ENCODE data around the gene PLPP2. TPM values are rescaled to one million over a fixed set of nuclear protein-coding genes. Genes with fewer than 3 reads are reported as not detected.

PLPP2 gene
- total and polyA plus RNA-seq, 4 donors = 14.1 to 41.3 (median 35.0) TPM

- peaks cover 35 to 63% (median 58%) of the 10 kb centered on the region in 4 donors for H3K36me3 ChIP-seq (ENCODE audit: control insufficient read depth in 4 of 4, insufficient read depth in 4 of 4, low read length in 4 of 4)
- 96 to 97% methylated on average over 7 of the region's 7 CpGs for WGBS, 2 donors
- no peak for DNase-seq
Observed at GRCh38 chr19:329876-330275, 38.7 kb upstream of the PLPP2 start.

DNA sequence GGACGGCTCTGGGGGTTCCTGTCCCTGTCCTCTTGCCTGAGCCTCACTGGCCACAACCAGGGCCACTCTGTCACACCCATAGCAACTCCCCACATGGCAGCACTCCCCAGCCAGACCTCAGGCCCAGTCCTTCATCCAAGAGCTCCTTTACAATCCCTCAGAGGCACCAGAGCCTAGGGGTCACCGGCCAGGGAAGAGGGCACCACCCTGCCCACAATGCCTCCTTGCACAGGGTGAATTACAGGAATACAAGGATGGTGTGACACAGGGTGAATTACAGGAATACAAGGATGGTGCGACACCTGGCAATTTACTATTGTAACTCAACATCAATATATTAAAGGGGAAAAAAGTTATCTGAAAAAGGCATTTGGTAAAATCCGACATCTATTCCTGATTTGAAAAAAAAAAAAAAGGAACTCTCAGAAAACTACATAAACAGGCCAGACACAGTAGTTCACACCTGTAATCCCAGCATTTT, 36.9 kb upstream of the PLPP2 start:
- peak in 1 of 3 donors; percentile 19 for DNase-seq
- Histone ChIP-seq H3K36me3 (ENCODE audit: control insufficient read depth in 4 of 4, insufficient read depth in 4 of 4, low read length in 4 of 4) (peaks cover 29 to 71% (median 64%) of the 10 kb centered on the region in 4 donors), H3K27ac (ENCODE audit: low read depth in 1 of 2, low read length in 1 of 2) (no peak overlapping the region), H3K4me1 (ENCODE audit: control insufficient read depth in 5 of 5, insufficient read depth in 5 of 5, low read length in 5 of 5) (peaks cover 0 to 7% (median 0%) of the 10 kb centered on the region in 5 donors), H3K27me3 (ENCODE audit: control insufficient read depth in 3 of 3, insufficient read depth in 3 of 3, low read length in 2 of 3) (no peaks in the 10 kb centered on the region), H3K4me3 (no peak overlapping the region), H3K9ac (ENCODE audit: insufficient read depth in 1 of 2, low read length in 2 of 2) (no peak overlapping the region), H3K9me3 (ENCODE audit: control insufficient read depth in 4 of 4, insufficient read depth in 3 of 4, low read length in 3 of 4) (peaks cover 0 to 9% (median 5%) of the 10 kb centered on the region in 4 donors)
- WGBS, 2 donors = 95 to 96% methylated on average over 4 of the region's 4 CpGs
- ATAC-seq (ENCODE audit: insufficient read depth, low FRiP score) = no peak
- TF ChIP-seq, protein P1, sequence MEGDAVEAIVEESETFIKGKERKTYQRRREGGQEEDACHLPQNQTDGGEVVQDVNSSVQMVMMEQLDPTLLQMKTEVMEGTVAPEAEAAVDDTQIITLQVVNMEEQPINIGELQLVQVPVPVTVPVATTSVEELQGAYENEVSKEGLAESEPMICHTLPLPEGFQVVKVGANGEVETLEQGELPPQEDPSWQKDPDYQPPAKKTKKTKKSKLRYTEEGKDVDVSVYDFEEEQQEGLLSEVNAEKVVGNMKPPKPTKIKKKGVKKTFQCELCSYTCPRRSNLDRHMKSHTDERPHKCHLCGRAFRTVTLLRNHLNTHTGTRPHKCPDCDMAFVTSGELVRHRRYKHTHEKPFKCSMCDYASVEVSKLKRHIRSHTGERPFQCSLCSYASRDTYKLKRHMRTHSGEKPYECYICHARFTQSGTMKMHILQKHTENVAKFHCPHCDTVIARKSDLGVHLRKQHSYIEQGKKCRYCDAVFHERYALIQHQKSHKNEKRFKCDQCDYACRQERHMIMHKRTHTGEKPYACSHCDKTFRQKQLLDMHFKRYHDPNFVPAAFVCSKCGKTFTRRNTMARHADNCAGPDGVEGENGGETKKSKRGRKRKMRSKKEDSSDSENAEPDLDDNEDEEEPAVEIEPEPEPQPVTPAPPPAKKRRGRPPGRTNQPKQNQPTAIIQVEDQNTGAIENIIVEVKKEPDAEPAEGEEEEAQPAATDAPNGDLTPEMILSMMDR (IDR thresholded peaks at IDR 0.05; ENCODE audit: control extremely low read depth, extremely low read depth) = no peak

More at GRCh38 chr19:329876-330275, 38.7 kb upstream of the PLPP2 start:
- Histone ChIP-seq H3K9ac (ENCODE audit: insufficient read depth in 1 of 2, low read length in 2 of 2) (no peak overlapping the region), H3K4me3 (no peak overlapping the region), H3K9me3 (ENCODE audit: control insufficient read depth in 4 of 4, insufficient read depth in 3 of 4, low read length in 3 of 4) (peaks cover 0 to 9% (median 5%) of the 10 kb centered on the region in 4 donors), H3K4me1 (ENCODE audit: control insufficient read depth in 5 of 5, insufficient read depth in 5 of 5, low read length in 5 of 5) (peaks cover 0 to 7% (median 0%) of the 10 kb centered on the region in 5 donors), H3K27me3 (ENCODE audit: control insufficient read depth in 3 of 3, insufficient read depth in 3 of 3, low read length in 2 of 3) (no peaks in the 10 kb centered on the region), H3K27ac (ENCODE audit: low read depth in 1 of 2, low read length in 1 of 2) (no peak overlapping the region)
- ATAC-seq (ENCODE audit: insufficient read depth, low FRiP score) = no peak
- TF ChIP-seq, protein P1 (IDR thresholded peaks at IDR 0.05; ENCODE audit: control extremely low read depth, extremely low read depth) = no peak

DNA sequence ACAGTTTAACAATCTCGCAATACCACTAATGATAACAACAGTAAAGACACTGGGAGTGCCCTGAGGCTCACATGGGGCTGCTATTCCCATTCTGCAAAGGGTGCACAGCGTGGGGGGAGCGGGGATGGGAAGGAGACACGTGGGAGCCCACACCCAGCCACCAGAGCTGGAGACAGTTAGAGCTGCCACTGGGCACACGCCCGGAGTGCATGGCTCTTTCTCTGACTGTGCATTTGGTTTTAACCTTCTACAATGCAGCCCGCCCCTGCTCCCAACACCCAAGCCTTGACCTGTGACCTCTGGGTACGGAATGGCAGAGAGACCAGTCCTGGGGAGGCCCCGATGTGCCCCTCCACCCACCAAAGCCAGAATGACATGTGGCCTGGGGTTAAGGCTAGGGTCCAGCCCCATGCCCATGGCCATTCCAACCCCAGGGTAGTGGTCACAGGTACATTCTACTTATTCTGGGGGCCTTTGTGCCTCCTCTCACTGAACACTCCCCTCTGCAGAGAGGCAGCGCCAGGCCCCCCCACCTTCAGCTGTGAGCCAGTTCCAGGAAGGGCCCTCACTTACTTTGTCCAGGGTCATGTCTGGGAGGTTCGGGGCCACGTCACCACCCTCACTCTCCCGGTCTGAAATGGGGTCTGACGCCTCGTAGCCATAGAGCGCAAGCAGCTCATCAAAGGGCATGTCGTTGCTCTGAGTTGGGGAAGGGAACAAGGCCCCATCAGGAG, 36.3 kb upstream of the PLPP2 start:
- H3K4me1 ChIP-seq (ENCODE audit: control insufficient read depth in 5 of 5, insufficient read depth in 5 of 5, low read length in 5 of 5) = peaks cover 0 to 7% (median 0%) of the 10 kb centered on the region in 5 donors
- 96 to 97% methylated on average over 17 of the region's 17 CpGs for WGBS, 2 donors
- no peaks in the 10 kb centered on the region for H3K27me3 ChIP-seq (ENCODE audit: control insufficient read depth in 3 of 3, insufficient read depth in 3 of 3, low read length in 2 of 3)
- TF ChIP-seq, protein P1 (IDR thresholded peaks at IDR 0.05; ENCODE audit: control extremely low read depth, extremely low read depth) = no peak
- H3K9ac ChIP-seq (ENCODE audit: insufficient read depth in 1 of 2, low read length in 2 of 2) = no peak overlapping the region
- H3K36me3 ChIP-seq (ENCODE audit: control insufficient read depth in 4 of 4, insufficient read depth in 4 of 4, low read length in 4 of 4) = peaks cover 29 to 77% (median 68%) of the 10 kb centered on the region in 4 donors
- ATAC-seq (ENCODE audit: insufficient read depth, low FRiP score) (no peak), DNase-seq (no peak)
- H3K27ac ChIP-seq (ENCODE audit: low read depth in 1 of 2, low read length in 1 of 2) = no peak overlapping the region
- H3K4me3 ChIP-seq = no peak overlapping the region
- H3K9me3 ChIP-seq (ENCODE audit: control insufficient read depth in 4 of 4, insufficient read depth in 3 of 4, low read length in 3 of 4) = peaks cover 0 to 11% (median 5%) of the 10 kb centered on the region in 4 donors
